HepG2 (cell line): ENCODE results near the gene RRAGB.

Experiments used
- CENPT ChIP-seq: sonication (generic); formaldehyde crosslinking; IDR thresholded peaks from 2 replicates; pipeline ENCODE4 v1.8.0; 2022; ENCODE audit warnings: low read depth, mild to moderate bottlenecking, moderate library complexity, missing genetic modification reagents
- CREB1 ChIP-seq, 2 experiments: fragments of 450-650 bp in 1 of 2; IDR thresholded peaks; 2 replicates each; pipeline ENCODE4 v1.6.1; 2016 to 2017; ENCODE audit warnings: control low read depth in 1 of 2, mild to moderate bottlenecking in 1 of 2, missing compliant biosample characterization in 1 of 2, missing genetic modification characterization in 1 of 2
- CREM ChIP-seq, 2 experiments: sonication (generic) in 1 of 2; formaldehyde crosslinking in 1 of 2; IDR thresholded peaks; 2 replicates each; pipeline versions ENCODE4 v1.4.0 to v1.6.1; 2016 to 2020; ENCODE audit warnings: antibody characterized with exemption in 1 of 2, mild to moderate bottlenecking in 1 of 2, missing genetic modification reagents in 1 of 2
- EZH2 ChIP-seq: conservative IDR thresholded peaks from 2 replicates; pipeline ENCODE4 v1.6.1; 2012; ENCODE audit warnings: mild to moderate bottlenecking, low read depth, low read length, moderate library complexity
- GATAD2A ChIP-seq: IDR thresholded peaks from 2 replicates; pipeline ENCODE4 v1.6.1; 2016
- KLF16 ChIP-seq, 2 experiments: sonication (generic) in 1 of 2; formaldehyde crosslinking in 1 of 2; IDR thresholded peaks; 2 replicates each; pipeline versions ENCODE4 v1.6.1 to v1.8.0; 2016 to 2023; ENCODE audit warnings: missing genetic modification reagents in 2 of 2, missing compliant biosample characterization in 1 of 2
- MTA1 ChIP-seq: sonication (generic); formaldehyde crosslinking; IDR thresholded peaks from 2 replicates; pipeline ENCODE4 v1.4.0; 2020; ENCODE audit warnings: missing genetic modification reagents, mild to moderate bottlenecking, borderline replicate concordance
- NFRKB ChIP-seq: fragments of 450-650 bp; IDR thresholded peaks from 2 replicates; pipeline ENCODE4 v1.6.1; 2017
- SNAI1 ChIP-seq: sonication (generic); formaldehyde crosslinking; IDR thresholded peaks from 2 replicates; pipeline ENCODE4 v1.5.0; 2020; ENCODE audit warnings: mild to moderate bottlenecking, missing genetic modification reagents, borderline replicate concordance
- ZBTB7A ChIP-seq: sonication (generic); formaldehyde crosslinking; IDR thresholded peaks from 2 replicates; pipeline ENCODE4 v1.8.0; 2022; ENCODE audit warnings: mild to moderate bottlenecking, missing genetic modification reagents
- ZKSCAN1 ChIP-seq: fragments of 150-350 bp; IDR thresholded peaks from 2 replicates; pipeline ENCODE4 v1.6.1; 2014; ENCODE audit warnings: low read length
- ZNF839 ChIP-seq: sonication (generic); formaldehyde crosslinking; IDR thresholded peaks from 2 replicates; pipeline ENCODE4 v1.4.0; 2020; ENCODE audit warnings: missing genetic modification reagents, mild to moderate bottlenecking, borderline replicate concordance

DNA sequence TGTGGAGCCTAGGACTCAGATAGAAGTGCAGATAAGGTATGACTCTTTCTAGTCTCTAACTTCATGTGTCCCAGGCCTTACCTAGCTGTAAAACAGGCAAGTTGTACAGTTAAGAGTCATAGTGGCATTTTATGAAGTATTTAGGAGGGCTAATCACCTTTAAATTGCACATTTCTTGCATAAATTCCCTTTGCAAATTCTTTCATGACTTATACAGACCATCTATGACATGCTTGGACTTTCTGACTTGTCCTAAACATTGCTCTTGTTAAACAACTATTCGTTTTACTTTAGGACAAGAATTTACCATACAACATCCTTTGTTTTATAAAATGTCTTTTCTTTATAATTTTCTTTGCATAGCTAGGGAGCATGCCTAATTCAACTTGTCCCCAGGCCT lies 7.8 kb upstream of the RRAGB start:
- TF ChIP-seq KLF16 (CRISPR knock-in tag; IDR thresholded peaks at IDR 0.05): no peak
- TF ChIP-seq GATAD2A (CRISPR knock-in tag): no peak
- TF ChIP-seq CREM (IDR thresholded peaks at IDR 0.05): no peak
- TF ChIP-seq CREM (CRISPR knock-in tag; IDR thresholded peaks at IDR 0.05): no peak
- TF ChIP-seq ZNF839 (CRISPR knock-in tag): no peak
- no peak for TF ChIP-seq EZH2
- TF ChIP-seq ZKSCAN1: no peak
- no peak for TF ChIP-seq CREB1 (IDR thresholded peaks at IDR 0.05)
- TF ChIP-seq CREB1 (CRISPR knock-in tag; IDR thresholded peaks at IDR 0.05): no peak
- TF ChIP-seq NFRKB: no peak
- TF ChIP-seq CENPT (CRISPR knock-in tag): no peak
- no peak for TF ChIP-seq SNAI1 (CRISPR knock-in tag)
- no peak for TF ChIP-seq ZBTB7A (CRISPR knock-in tag)
- TF ChIP-seq MTA1 (CRISPR knock-in tag): no peak
